G401 (cell line): ENCODE data around the gene KCNK4. TPM values are rescaled to one million over a fixed set of nuclear protein-coding genes. Genes with fewer than 3 reads are reported as not detected.
A peak's percentile ranks its signal among the peaks of the same experiment; 100 is the strongest.
"Not testable (repeated sequence)": the region's sequence is repeated elsewhere in the genome, so short reads cannot be mapped to it uniquely, and the experiment has no call there.

Experiments used
- DNase-seq: peaks from one replicate; pipeline ENCODE4 v3.0.0-alpha.2; 2015; ENCODE audit warnings: low spot score
- in situ Hi-C: cut with HindIII; loops from 2 replicates; pipeline ENCODE4 v1.10.0; 2016; ENCODE audit warnings: low sequenced_read_pairs, mixed read lengths
- total RNA-seq: library from RNA; depleted of rRNA; stranded (reverse); fragments of >200 nt; shearing (Covaris generic); gene quantifications from 2 replicates; pipeline ENCODE4 v1.2.3, GENCODE V29; 2014; rRNA removed

The KCNK4 gene
- 0.14 TPM in 1 of 2 replicates, not detected in the other for total RNA-seq

- no peak for DNase-seq
- in situ Hi-C loops, result no loop called here
These were observed at the start of gene KCNK4 for GRCh38 chr11:64291262-64291751. Gene KCNK4, plus strand, starts transcription at chr11:64291302. Its CDS starts 1,717 bp downstream, at chr11:64293019.

GRCh38 chr11:64241491-64242374 lies 49.4 kb upstream of the KCNK4 start:
- no peak for DNase-seq
- in situ Hi-C loops, result no loop called here

- in situ Hi-C loops, result no loop called here
- no peak for DNase-seq
These were observed 47.8 kb upstream of the KCNK4 start for GRCh38 chr11:64243236-64243854.

- in situ Hi-C loops, result no loop called here
- DNase-seq, result no peak
These were observed 47.0 kb upstream of the KCNK4 start for GRCh38 chr11:64244107-64244506.

GRCh38 chr11:64244966-64245365 lies 46.1 kb upstream of the KCNK4 start:
- no peak for DNase-seq
- in situ Hi-C loops, result no loop called here

- DNase-seq, result no peak
- in situ Hi-C loops, result no loop called here
These were observed 45.7 kb upstream of the KCNK4 start for GRCh38 chr11:64245401-64245796.

GRCh38 chr11:64245797-64246620 lies 45.1 kb upstream of the KCNK4 start:
- in situ Hi-C loops, result no loop called here
- DNase-seq, result no peak

GRCh38 chr11:64246621-64246870 lies 44.6 kb upstream of the KCNK4 start:
- DNase-seq, in situ Hi-C loops: not testable (repeated sequence)

GRCh38 chr11:64246871-64247728 lies 44.0 kb upstream of the KCNK4 start, which contains the start of gene PPP1R14B:
Gene PPP1R14B, minus strand, starts transcription at chr11:64246943. Its CDS starts 270 bp downstream, at chr11:64246673.
- in situ Hi-C loops, result no loop called here
- peak; percentile 79 for DNase-seq

- no peak for DNase-seq
- in situ Hi-C loops, result no loop called here
These were observed 43.2 kb upstream of the KCNK4 start for GRCh38 chr11:64247729-64248531.

- in situ Hi-C loops, result no loop called here
- DNase-seq, result no peak
These were observed 42.5 kb upstream of the KCNK4 start for GRCh38 chr11:64248578-64248977.

GRCh38 chr11:64249038-64249437 lies 42.1 kb upstream of the KCNK4 start:
- in situ Hi-C loops, result no loop called here
- no peak for DNase-seq

GRCh38 chr11:64249563-64250414 lies 41.3 kb upstream of the KCNK4 start:
- DNase-seq, result no peak
- in situ Hi-C loops, result no loop called here

GRCh38 chr11:64250415-64251015 lies 40.6 kb upstream of the KCNK4 start:
- DNase-seq, result no peak
- in situ Hi-C loops, result no loop called here

GRCh38 chr11:64251016-64251752 lies 39.9 kb upstream of the KCNK4 start, which contains the start of gene PLCB3:
Gene PLCB3, plus strand, starts transcription at chr11:64251530. Its CDS starts 120 bp downstream, at chr11:64251650.
- DNase-seq, result no peak

GRCh38 chr11:64251753-64252002 lies 39.4 kb upstream of the KCNK4 start:
- no peak for DNase-seq
- in situ Hi-C loops, result no loop called here

More at GRCh38 chr11:64251016-64251752, 39.9 kb upstream of the KCNK4 start, which contains the start of gene PLCB3:
- in situ Hi-C loops, result no loop called here
